ENCODE results near the gene CARNS1.

CARNS1 gene

GRCh38 chr11:67429722-67430121 is 14.2 kb downstream of the CARNS1 start:
- H3K27ac ChIP-seq, result peak overlapping the region; percentile 86
- TF ChIP-seq ZFX (IDR thresholded peaks at IDR 0.05) (no peak), CTCF (conservative IDR thresholded peaks at IDR 0.05) (no peak)

GRCh38 chr11:67431346-67432249 is 16.1 kb downstream of the CARNS1 start:
- no peak overlapping the region for H3K27ac ChIP-seq
- TF ChIP-seq ZFX (IDR thresholded peaks at IDR 0.05), result no peak

- TF ChIP-seq CTCF (conservative IDR thresholded peaks at IDR 0.05), result no peak
- TF ChIP-seq ZFX (IDR thresholded peaks at IDR 0.05), result no peak
- H3K27ac ChIP-seq, result no peak overlapping the region
Observed at GRCh38 chr11:67432655-67433349, 17.3 kb downstream of the CARNS1 start.

- no peak for TF ChIP-seq CTCF (conservative IDR thresholded peaks at IDR 0.05)
- no peak for TF ChIP-seq ZFX (IDR thresholded peaks at IDR 0.05)
Observed at GRCh38 chr11:67433536-67434394, 18.3 kb downstream of the CARNS1 start.

GRCh38 chr11:67434395-67434881 is 19.0 kb downstream of the CARNS1 start:
- TF ChIP-seq ZFX (IDR thresholded peaks at IDR 0.05) (no peak), CTCF (conservative IDR thresholded peaks at IDR 0.05) (no peak)
- H3K27ac ChIP-seq, result no peak overlapping the region

More at GRCh38 chr11:67433536-67434394, 18.3 kb downstream of the CARNS1 start:
- no peak overlapping the region for H3K27ac ChIP-seq

GRCh38 chr11:67435031-67435726 is 19.7 kb downstream of the CARNS1 start:
- TF ChIP-seq ZFX (IDR thresholded peaks at IDR 0.05) (no peak), CTCF (conservative IDR thresholded peaks at IDR 0.05) (no peak)
- H3K27ac ChIP-seq, result no peak overlapping the region
